Erythroblast (primary cell): Measurements from ENCODE around the gene ZNF701.

Source experiments
- GATA1 ChIP-seq: IDR thresholded peaks from 2 replicates; pipeline ENCODE4 v1.6.1; 2011; ENCODE audit warnings: low read depth, mild to moderate bottlenecking, control low read depth, low read length, moderate library complexity
- POLR2A ChIP-seq: IDR thresholded peaks from 2 replicates; pipeline ENCODE4 v1.6.1; 2011; ENCODE audit warnings: mild to moderate bottlenecking, low read length

DNA sequence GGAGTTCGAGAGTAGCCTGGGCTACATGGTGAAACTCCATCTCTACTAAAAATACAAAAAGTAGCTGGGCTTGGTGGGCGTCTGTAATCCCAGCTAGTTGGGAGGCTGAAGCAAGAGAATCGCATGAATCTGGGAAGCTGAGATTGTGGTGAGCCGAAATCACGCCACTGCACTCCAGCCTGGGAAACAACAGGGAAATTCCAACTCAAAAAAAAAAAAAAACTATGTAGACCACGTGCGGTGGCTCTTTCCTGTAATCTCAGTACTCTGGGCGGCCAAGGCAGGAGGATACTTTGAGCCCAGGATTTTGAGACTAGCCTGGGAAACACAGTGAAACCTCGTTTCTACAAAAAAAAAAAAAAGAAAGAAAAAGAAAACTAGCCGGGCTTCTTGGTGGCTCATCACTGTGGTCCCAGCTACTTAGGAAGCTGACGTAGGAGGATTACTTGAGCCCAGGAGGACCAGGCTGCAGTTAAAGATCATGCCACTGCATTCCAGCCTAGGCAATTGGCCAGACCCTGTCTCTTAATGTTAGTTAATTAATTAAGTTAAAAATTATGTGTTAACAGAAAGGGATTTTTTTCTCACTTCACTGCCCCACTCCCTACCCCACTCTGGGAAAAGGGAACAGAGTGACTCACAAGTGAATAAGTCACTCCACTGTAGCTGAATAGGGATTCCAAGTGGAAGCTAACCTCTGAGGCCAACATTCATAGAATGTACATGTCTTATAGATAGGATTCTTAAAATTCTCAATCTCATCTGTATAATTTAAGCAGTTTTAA, 65.9 kb downstream of the ZNF701 start:
- TF ChIP-seq POLR2A (no peak), GATA1 (no peak)
